ENCODE data around the gene ATXN2L. TPM values are rescaled to one million over a fixed set of nuclear protein-coding genes. Genes with fewer than 3 reads are reported as not detected.
"Not testable (repeated sequence)": the region's sequence is repeated elsewhere in the genome, so short reads cannot be mapped to it uniquely, and the experiment has no call there.

The ATXN2L gene
- total RNA-seq, 1 donor from 2014 or later: 21.4 TPM

GRCh38 chr16:28802235-28803019 is 20.4 kb upstream of the ATXN2L start:
- H3K4me3 Mint-ChIP-seq; H4K20me1 ChIP-seq (ENCODE audit: low read depth); H3K4me2 ChIP-seq; H3K27ac ChIP-seq; H3F3A ChIP-seq (ENCODE audit: low read depth); H3K4me1 ChIP-seq; H3K27me3 Mint-ChIP-seq (ENCODE audit: insufficient read depth, low read depth); H3K9me3 Mint-ChIP-seq; H3K4me3 ChIP-seq; H3K9ac ChIP-seq; H3K36me3 Mint-ChIP-seq; H3K9me3 ChIP-seq (ENCODE audit: low read depth); H2AFZ ChIP-seq (replicated peaks); H3K27ac Mint-ChIP-seq; H3K4me1 Mint-ChIP-seq; H3K36me3 ChIP-seq; H3K79me2 ChIP-seq (ENCODE audit: low read depth); H3K27me3 ChIP-seq: not testable (repeated sequence)
- DNase-seq (ENCODE audit: low spot score): peak; percentile 69
- TF ChIP-seq, protein P1, sequence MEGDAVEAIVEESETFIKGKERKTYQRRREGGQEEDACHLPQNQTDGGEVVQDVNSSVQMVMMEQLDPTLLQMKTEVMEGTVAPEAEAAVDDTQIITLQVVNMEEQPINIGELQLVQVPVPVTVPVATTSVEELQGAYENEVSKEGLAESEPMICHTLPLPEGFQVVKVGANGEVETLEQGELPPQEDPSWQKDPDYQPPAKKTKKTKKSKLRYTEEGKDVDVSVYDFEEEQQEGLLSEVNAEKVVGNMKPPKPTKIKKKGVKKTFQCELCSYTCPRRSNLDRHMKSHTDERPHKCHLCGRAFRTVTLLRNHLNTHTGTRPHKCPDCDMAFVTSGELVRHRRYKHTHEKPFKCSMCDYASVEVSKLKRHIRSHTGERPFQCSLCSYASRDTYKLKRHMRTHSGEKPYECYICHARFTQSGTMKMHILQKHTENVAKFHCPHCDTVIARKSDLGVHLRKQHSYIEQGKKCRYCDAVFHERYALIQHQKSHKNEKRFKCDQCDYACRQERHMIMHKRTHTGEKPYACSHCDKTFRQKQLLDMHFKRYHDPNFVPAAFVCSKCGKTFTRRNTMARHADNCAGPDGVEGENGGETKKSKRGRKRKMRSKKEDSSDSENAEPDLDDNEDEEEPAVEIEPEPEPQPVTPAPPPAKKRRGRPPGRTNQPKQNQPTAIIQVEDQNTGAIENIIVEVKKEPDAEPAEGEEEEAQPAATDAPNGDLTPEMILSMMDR (IDR thresholded peaks at IDR 0.05): peak; percentile 48

- not testable (repeated sequence) for H3K4me1 Mint-ChIP-seq; H3K9me3 ChIP-seq (ENCODE audit: low read depth); H4K20me1 ChIP-seq (ENCODE audit: low read depth); H3K36me3 Mint-ChIP-seq; H2AFZ ChIP-seq (replicated peaks); H3F3A ChIP-seq (ENCODE audit: low read depth); H3K27me3 ChIP-seq; H3K79me2 ChIP-seq (ENCODE audit: low read depth); H3K9ac ChIP-seq; H3K4me3 Mint-ChIP-seq; H3K36me3 ChIP-seq; H3K4me2 ChIP-seq; H3K4me1 ChIP-seq; H3K4me3 ChIP-seq; H3K27me3 Mint-ChIP-seq (ENCODE audit: insufficient read depth, low read depth); H3K9me3 Mint-ChIP-seq; DNase-seq (ENCODE audit: low spot score); H3K27ac ChIP-seq; H3K27ac Mint-ChIP-seq
Observed at GRCh38 chr16:28807445-28808120, 15.2 kb upstream of the ATXN2L start.

- no peaks in the 10 kb centered on the region for H3K36me3 ChIP-seq
- no peak for DNase-seq (ENCODE audit: low spot score)
Observed at GRCh38 chr16:28820016-28820415, 2.8 kb upstream of the ATXN2L start.

DNA sequence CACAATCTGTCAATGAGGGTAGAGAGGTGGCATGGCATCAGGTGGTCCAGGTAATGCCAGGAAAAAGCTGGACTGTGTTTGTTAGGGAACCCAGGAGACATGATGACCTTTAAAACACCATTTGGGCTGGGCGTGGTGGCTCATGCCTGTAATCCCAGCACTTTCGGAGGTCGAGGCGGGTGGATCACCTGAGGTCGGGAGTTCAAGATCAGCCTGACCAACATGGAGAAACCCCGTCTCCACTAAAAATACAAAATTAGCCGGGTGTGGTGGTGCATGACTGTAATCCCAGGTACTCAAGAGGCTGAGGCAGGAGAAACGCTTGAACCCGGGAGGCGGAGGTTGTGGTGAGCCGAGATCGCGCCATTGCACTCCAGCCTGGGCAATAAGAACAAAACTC is 2.3 kb upstream of the ATXN2L start:
- not testable (repeated sequence) for H3K27ac Mint-ChIP-seq; H3K4me2 ChIP-seq; H3K27me3 ChIP-seq; DNase-seq (ENCODE audit: low spot score); H3K9me3 ChIP-seq (ENCODE audit: low read depth); H2AFZ ChIP-seq (replicated peaks); H3K9ac ChIP-seq; H3K27me3 Mint-ChIP-seq (ENCODE audit: insufficient read depth, low read depth); H3K27ac ChIP-seq; H3K4me3 ChIP-seq; H3K36me3 ChIP-seq; H3K9me3 Mint-ChIP-seq
- Histone ChIP-seq H3K4me1 (peaks cover 16% of the 10 kb centered on the region), H3K79me2 (ENCODE audit: low read depth) (peaks cover 43% of the 10 kb centered on the region), H4K20me1 (ENCODE audit: low read depth) (peaks cover 13% of the 10 kb centered on the region), H3F3A (ENCODE audit: low read depth) (peaks cover 33% of the 10 kb centered on the region)
- Mint-ChIP-seq H3K4me3 (peak overlapping the region; percentile 86), H3K36me3 (peaks cover 12% of the 10 kb centered on the region), H3K4me1 (peaks cover 18% of the 10 kb centered on the region)

More at GRCh38 chr16:28820016-28820415, 2.8 kb upstream of the ATXN2L start:
- Histone ChIP-seq H3K27me3 (no peaks in the 10 kb centered on the region), H2AFZ (replicated peaks) (no peak overlapping the region), H3K4me2 (no peak overlapping the region), H3K4me3 (no peak overlapping the region), H3K9me3 (ENCODE audit: low read depth) (no peaks in the 10 kb centered on the region), H3F3A (ENCODE audit: low read depth) (peaks cover 33% of the 10 kb centered on the region), H3K79me2 (ENCODE audit: low read depth) (peaks cover 37% of the 10 kb centered on the region), H3K4me1 (peaks cover 11% of the 10 kb centered on the region), H3K27ac (no peak overlapping the region), H3K9ac (no peak overlapping the region), H4K20me1 (ENCODE audit: low read depth) (peaks cover 8% of the 10 kb centered on the region)
- TF ChIP-seq EZH2phosphoT487 (IDR thresholded peaks at IDR 0.05): no peak
- H3K4me1 Mint-ChIP-seq: peaks cover 13% of the 10 kb centered on the region
- peak overlapping the region; percentile 19 for H3K4me3 Mint-ChIP-seq
- no peaks in the 10 kb centered on the region for H3K9me3 Mint-ChIP-seq
- H3K36me3 Mint-ChIP-seq: peaks cover 9% of the 10 kb centered on the region
- no peak overlapping the region for H3K27ac Mint-ChIP-seq
- peaks cover 4% of the 10 kb centered on the region for H3K27me3 Mint-ChIP-seq (ENCODE audit: insufficient read depth, low read depth)

All from neural progenitor cell (in vitro differentiated cells).